B cell (primary cell): ENCODE measurements around the gene NRG2. TPM values are rescaled to one million over a fixed set of nuclear protein-coding genes. Genes with fewer than 3 reads are reported as not detected.

Experiments
- ATAC-seq: fragments of 200-7000 bp; cut with Tn5 transposase; one replicate; pipeline ENCODE4 v1.10.0; 2021; ENCODE audit warnings: low read depth, mild to moderate bottlenecking, moderate number of reproducible peaks, moderate library complexity
- CTCF ChIA-PET: fragments of 350-600 bp; sonication (Branson Sonifier 250); formaldehyde crosslinking; loops from one replicate; lab custom pipeline; 2021; ENCODE audit warnings: antibody characterized with exemption, inconsistent platforms; lab: Charles Lee
- POLR2A ChIA-PET: fragments of 350-600 bp; sonication (Branson Sonifier 250); formaldehyde crosslinking; loops from one replicate; lab custom pipeline; 2021; ENCODE audit warnings: antibody characterized with exemption; lab: Charles Lee
- DNase-seq: peaks from one replicate; pipeline ENCODE4 v3.0.0; 2013
- H2AFZ ChIP-seq: 2 replicates; pipeline ENCODE4 v1.6.1; 2012; ENCODE audit warnings: mild to moderate bottlenecking, low read depth, low read length; ENCODE audit not compliant: insufficient read depth, poor library complexity, severe bottlenecking
- H3K27ac ChIP-seq, 2 donors: 1 replicate in 1 of 2; 2 replicates in 1 of 2; pipeline ENCODE4 v1.5.1; 2012 to 2013; ENCODE audit warnings: low read length in 2 of 2, mild to moderate bottlenecking in 2 of 2, moderate library complexity in 1 of 2
- H3K27me3 ChIP-seq, 4 experiments: fragments of 200-600 bp in 1 of 4; sonication (generic) in 1 of 4; replicated peaks in 1 of 4; 1 replicate in 2 of 4; 2 replicates in 2 of 4; pipeline versions ENCODE4 v1.6.1 to v1.7.0; 2013 to 2016; ENCODE audit warnings: low read length in 3 of 4, mild to moderate bottlenecking in 2 of 4, mixed read lengths in 1 of 4, moderate library complexity in 1 of 4; ENCODE audit not compliant: insufficient read depth in 4 of 4, control insufficient read depth in 3 of 4; ENCODE audit errors: control extremely low read depth in 1 of 4
- H3K36me3 ChIP-seq, 2 experiments: replicated peaks in 1 of 2; 1 replicate in 1 of 2; 2 replicates in 1 of 2; pipeline versions ENCODE4 v1.6.1 to v1.7.1; 2013; ENCODE audit warnings: low read length in 1 of 2; ENCODE audit not compliant: insufficient read depth in 2 of 2, control insufficient read depth in 1 of 2; ENCODE audit errors: control extremely low read depth in 1 of 2, extremely low read depth in 1 of 2
- H3K4me1 ChIP-seq, 2 donors: fragments of 200-600 bp in 1 of 2; sonication (generic) in 1 of 2; 1 replicate in 1 of 2; 2 replicates in 1 of 2; pipeline versions ENCODE4 v1.5.1 to v1.6.1; 2013 to 2017; ENCODE audit warnings: low read length in 2 of 2; ENCODE audit not compliant: control insufficient read depth in 2 of 2, insufficient read depth in 2 of 2
- H3K4me2 ChIP-seq: replicated peaks from 2 replicates; pipeline ENCODE3; 2012; ENCODE audit warnings: mild to moderate bottlenecking, low read depth, low read length; ENCODE audit not compliant: poor library complexity, severe bottlenecking
- H3K4me3 ChIP-seq, 5 experiments: fragments of 200-600 bp in 1 of 5; sonication (generic) in 1 of 5; 1 replicate in 3 of 5; 2 replicates in 2 of 5; pipeline versions ENCODE4 v1.5.1 to v1.7.0; 2011 to 2016; ENCODE audit warnings: low read length in 4 of 5, mild to moderate bottlenecking in 4 of 5, low read depth in 2 of 5, control low read depth in 1 of 5, moderate library complexity in 1 of 5; ENCODE audit not compliant: insufficient read depth in 1 of 5; ENCODE audit errors: control extremely low read depth in 1 of 5, extremely low read depth in 1 of 5
- H3K79me2 ChIP-seq: fragments of 200-600 bp; sonication (generic); one replicate; pipeline ENCODE4 v1.6.0; 2016; ENCODE audit warnings: low read length; ENCODE audit not compliant: control insufficient read depth, insufficient read depth
- H3K9ac ChIP-seq: fragments of 200-600 bp; sonication (generic); 2 replicates; pipeline ENCODE4 v1.6.1; 2017; ENCODE audit warnings: mild to moderate bottlenecking, low read length, moderate library complexity
- H3K9me3 ChIP-seq, 3 donors: one replicate each; pipeline versions ENCODE4 v1.6.1 to v1.7.1; 2013; ENCODE audit warnings: low read length in 2 of 3; ENCODE audit not compliant: control insufficient read depth in 2 of 3, insufficient read depth in 1 of 3; ENCODE audit errors: control extremely low read depth in 1 of 3
- H4K20me1 ChIP-seq: 2 replicates; pipeline ENCODE4 v1.6.0; 2012; ENCODE audit warnings: mild to moderate bottlenecking, low read length; ENCODE audit not compliant: insufficient read depth, control insufficient read depth, poor library complexity, severe bottlenecking
- H3K27ac Mint-ChIP-seq: one replicate; pipeline ENCODE4 v1.8.0; 2021; ENCODE audit warnings: mixed read lengths
- H3K27me3 Mint-ChIP-seq: one replicate; pipeline ENCODE4 v1.8.0; 2021; ENCODE audit warnings: mixed read lengths
- H3K4me1 Mint-ChIP-seq: one replicate; pipeline ENCODE4 v1.8.0; 2021; ENCODE audit warnings: mixed read lengths
- H3K4me3 Mint-ChIP-seq: one replicate; pipeline ENCODE4 v1.8.0; 2021; ENCODE audit warnings: mixed read lengths
- H3K9me3 Mint-ChIP-seq: one replicate; pipeline ENCODE4 v1.8.0; 2022; ENCODE audit warnings: mixed read lengths; ENCODE audit not compliant: insufficient read depth
- EZH2 ChIP-seq: IDR thresholded peaks from 2 replicates; pipeline ENCODE4 v1.6.1; 2012; ENCODE audit warnings: borderline replicate concordance, low read depth, mild to moderate bottlenecking, moderate library complexity, low read length; ENCODE audit not compliant: insufficient read depth, poor library complexity, severe bottlenecking
- WGBS: methylation state at CpG from one replicate; pipeline ENCODE4 v1.1.5; 2013; ENCODE audit warnings: missing lambda C conversion rate; ENCODE audit not compliant: insufficient coverage; 5-methylcytosine and 5-hydroxymethylcytosine counted together
- intact Hi-C: fragments of 100-400 bp; cut with micrococcal nuclease; formaldehyde crosslinking; loops from one replicate; pipeline ENCODE4 v1.10.0; 2022
- polyA plus RNA-seq: library from polyadenylated mRNA; depleted of rRNA; stranded (reverse); fragments of >200 nt; gene quantifications from 2 replicates; pipeline ENCODE4 v1.2.3, GENCODE V29; 2012
- total RNA-seq, 2 donors: library from RNA; stranded (reverse); fragments of 120-200 nt in 1 of 2; gene quantifications; 1 replicate in 1 of 2; 2 replicates in 1 of 2; pipeline versions ENCODE4 v1.2.3 to v1.2.4, GENCODE V29; 2013 to 2022
- TF ChIP-seq, protein P1 (sequence below): fragments of 200-600 bp; IDR thresholded peaks from one replicate; pipeline ENCODE4 v1.8.0; 2022; ENCODE audit warnings: antibody characterized with exemption, mild to moderate bottlenecking

The NRG2 gene
- total and polyA plus RNA-seq, 2 donors (not counting 1 experiment from before 2014, with no cell fraction given) = 0.13 to 0.15 TPM

GRCh38 chr5:139926797-139927503 lies 116.1 kb downstream of the NRG2 start:
- H3K4me1 Mint-ChIP-seq = no peaks in the 10 kb centered on the region
- no peak overlapping the region for H3K4me3 Mint-ChIP-seq
- H3K27me3 Mint-ChIP-seq = peaks cover 43% of the 10 kb centered on the region
- Histone ChIP-seq H3K79me2 (no peaks in the 10 kb centered on the region), H2AFZ (no peak overlapping the region), H4K20me1 (no peaks in the 10 kb centered on the region), H3K27me3 (peaks cover 0 to 25% (median 2%) of the 10 kb centered on the region in 4 experiments), H3K27ac (no peak overlapping the region), H3K9ac (no peak overlapping the region), H3K36me3 (no peaks in the 10 kb centered on the region), H3K4me2 (no peak overlapping the region), H3K4me1 (no peaks in the 10 kb centered on the region), H3K9me3 (no peaks in the 10 kb centered on the region), H3K4me3 (no peak overlapping the region)
- no peak for TF ChIP-seq EZH2
- TF ChIP-seq, protein P1, sequence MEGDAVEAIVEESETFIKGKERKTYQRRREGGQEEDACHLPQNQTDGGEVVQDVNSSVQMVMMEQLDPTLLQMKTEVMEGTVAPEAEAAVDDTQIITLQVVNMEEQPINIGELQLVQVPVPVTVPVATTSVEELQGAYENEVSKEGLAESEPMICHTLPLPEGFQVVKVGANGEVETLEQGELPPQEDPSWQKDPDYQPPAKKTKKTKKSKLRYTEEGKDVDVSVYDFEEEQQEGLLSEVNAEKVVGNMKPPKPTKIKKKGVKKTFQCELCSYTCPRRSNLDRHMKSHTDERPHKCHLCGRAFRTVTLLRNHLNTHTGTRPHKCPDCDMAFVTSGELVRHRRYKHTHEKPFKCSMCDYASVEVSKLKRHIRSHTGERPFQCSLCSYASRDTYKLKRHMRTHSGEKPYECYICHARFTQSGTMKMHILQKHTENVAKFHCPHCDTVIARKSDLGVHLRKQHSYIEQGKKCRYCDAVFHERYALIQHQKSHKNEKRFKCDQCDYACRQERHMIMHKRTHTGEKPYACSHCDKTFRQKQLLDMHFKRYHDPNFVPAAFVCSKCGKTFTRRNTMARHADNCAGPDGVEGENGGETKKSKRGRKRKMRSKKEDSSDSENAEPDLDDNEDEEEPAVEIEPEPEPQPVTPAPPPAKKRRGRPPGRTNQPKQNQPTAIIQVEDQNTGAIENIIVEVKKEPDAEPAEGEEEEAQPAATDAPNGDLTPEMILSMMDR = no peak
- ChIA-PET POLR2A (no interaction called here), CTCF (no interaction called here)
- intact Hi-C loops = no loop called here
- DNase-seq (no peak), ATAC-seq (no peak)
- no peaks in the 10 kb centered on the region for H3K9me3 Mint-ChIP-seq
- 57% methylated on average over 3 of the region's 3 CpGs for WGBS
- no peak overlapping the region for H3K27ac Mint-ChIP-seq
